HAP-1 (cell line): ENCODE results near the gene RYR1.
A peak's percentile ranks its signal among the peaks of the same experiment; 100 is the strongest.

Experiments used
- DNase-seq, 2 experiments: peaks; one replicate each; pipeline ENCODE4 v3.0.0-alpha.2; 2016 to 2020; ENCODE audit warnings: low spot score in 2 of 2
- H3K27me3 ChIP-seq: fragments of 250-450 bp; sonication (Bioruptor Pico); 2 replicates; pipeline ENCODE4 v1.5.1; 2020; ENCODE audit warnings: low read depth, mild to moderate bottlenecking, moderate library complexity
- H3K36me3 ChIP-seq: fragments of 250-450 bp; sonication (Bioruptor Pico); replicated peaks from 2 replicates; pipeline ENCODE4 v1.5.1; 2020; ENCODE audit warnings: mild to moderate bottlenecking
- H3K4me1 ChIP-seq: fragments of 250-450 bp; sonication (Bioruptor Pico); 2 replicates; pipeline ENCODE4 v1.5.1; 2020; ENCODE audit warnings: mild to moderate bottlenecking
- H3K4me3 ChIP-seq: fragments of 250-450 bp; sonication (Bioruptor Pico); 2 replicates; pipeline ENCODE4 v1.5.1; 2020; ENCODE audit warnings: mild to moderate bottlenecking, moderate library complexity
- H3K9me3 ChIP-seq: fragments of 250-450 bp; sonication (Bioruptor Pico); 2 replicates; pipeline ENCODE4 v1.5.1; 2020; ENCODE audit warnings: mild to moderate bottlenecking, moderate library complexity
- in situ Hi-C: fragments of 300-500 bp; cut with MboI; formaldehyde crosslinking; loops from 3 replicates; pipeline ENCODE4 v1.14.3; 2020; ENCODE audit warnings: low sequenced_read_pairs, inconsistent platforms, mixed read lengths

Gene RYR1

GRCh38 chr19:38389957-38390924 is 43.2 kb upstream of the RYR1 start:
- in situ Hi-C loops, result no loop called here
- H3K9me3 ChIP-seq, result no peaks in the 10 kb centered on the region
- DNase-seq, result no peak
- H3K4me1 ChIP-seq, result peaks cover 6% of the 10 kb centered on the region
- no peak overlapping the region for H3K4me3 ChIP-seq
- H3K36me3 ChIP-seq, result no peaks in the 10 kb centered on the region; the same call in 1 of the 2 replicates
- no peaks in the 10 kb centered on the region for H3K27me3 ChIP-seq

- DNase-seq, result no peak
- in situ Hi-C loops, result no loop called here
- Histone ChIP-seq H3K9me3 (no peaks in the 10 kb centered on the region), H3K27me3 (no peaks in the 10 kb centered on the region), H3K36me3 (no peaks in the 10 kb centered on the region), H3K4me1 (peaks cover 5% of the 10 kb centered on the region), H3K4me3 (no peak overlapping the region)
These were observed 41.5 kb upstream of the RYR1 start for GRCh38 chr19:38391911-38392464.

GRCh38 chr19:38392707-38393308 is 40.7 kb upstream of the RYR1 start:
- no peaks in the 10 kb centered on the region for H3K27me3 ChIP-seq
- H3K4me3 ChIP-seq, result no peak overlapping the region
- H3K36me3 ChIP-seq, result no peaks in the 10 kb centered on the region
- no peaks in the 10 kb centered on the region for H3K4me1 ChIP-seq
- no peaks in the 10 kb centered on the region for H3K9me3 ChIP-seq
- in situ Hi-C loops, result no loop called here
- DNase-seq, result no peak

- in situ Hi-C loops, result no loop called here
- DNase-seq, result no peak
- Histone ChIP-seq H3K9me3 (no peaks in the 10 kb centered on the region), H3K4me3 (no peak overlapping the region), H3K4me1 (no peaks in the 10 kb centered on the region), H3K36me3 (no peaks in the 10 kb centered on the region), H3K27me3 (no peaks in the 10 kb centered on the region)
These were observed 39.0 kb upstream of the RYR1 start for GRCh38 chr19:38394488-38394887.

GRCh38 chr19:38395381-38396114 is 37.9 kb upstream of the RYR1 start:
- Histone ChIP-seq H3K4me3 (no peak overlapping the region), H3K27me3 (no peaks in the 10 kb centered on the region), H3K36me3 (no peaks in the 10 kb centered on the region), H3K9me3 (no peaks in the 10 kb centered on the region), H3K4me1 (no peaks in the 10 kb centered on the region)
- in situ Hi-C loops, result no loop called here
- no peak for DNase-seq

GRCh38 chr19:38399081-38399480 is 34.4 kb upstream of the RYR1 start:
- no peaks in the 10 kb centered on the region for H3K27me3 ChIP-seq
- H3K9me3 ChIP-seq, result no peaks in the 10 kb centered on the region
- no peaks in the 10 kb centered on the region; the same call in none of the 2 replicates for H3K4me1 ChIP-seq
- DNase-seq, result no peak
- in situ Hi-C loops, result no loop called here
- no peak overlapping the region for H3K4me3 ChIP-seq
- no peaks in the 10 kb centered on the region for H3K36me3 ChIP-seq

- no peaks in the 10 kb centered on the region; the same call in none of the 2 replicates for H3K4me1 ChIP-seq
- H3K27me3 ChIP-seq, result no peaks in the 10 kb centered on the region
- no peaks in the 10 kb centered on the region for H3K9me3 ChIP-seq
- H3K4me3 ChIP-seq, result no peak overlapping the region
- in situ Hi-C loops, result no loop called here
- H3K36me3 ChIP-seq, result no peaks in the 10 kb centered on the region
- no peak for DNase-seq
These were observed 34.0 kb upstream of the RYR1 start for GRCh38 chr19:38399537-38399936.

GRCh38 chr19:38400361-38400760 is 33.1 kb upstream of the RYR1 start:
- no peaks in the 10 kb centered on the region; the same call in none of the 2 replicates for H3K4me1 ChIP-seq
- H3K9me3 ChIP-seq, result no peaks in the 10 kb centered on the region
- in situ Hi-C loops, result loop anchor here (10.0 kb wide), 1 partner anchor 234 kb away; no protein-coding TSS in a partner anchor
- peaks cover 3% of the 10 kb centered on the region; the same call in 1 of the 2 replicates for H3K36me3 ChIP-seq
- no peak for DNase-seq
- H3K4me3 ChIP-seq, result no peak overlapping the region
- H3K27me3 ChIP-seq, result no peaks in the 10 kb centered on the region

- Histone ChIP-seq H3K36me3 (peaks cover 4% of the 10 kb centered on the region; the same call in 1 of the 2 replicates), H3K9me3 (no peaks in the 10 kb centered on the region), H3K27me3 (no peaks in the 10 kb centered on the region), H3K4me1 (no peaks in the 10 kb centered on the region; the same call in none of the 2 replicates), H3K4me3 (no peak overlapping the region)
- no peak for DNase-seq
- in situ Hi-C loops, result loop anchor here (10.0 kb wide), 1 partner anchor 234 kb away; no protein-coding TSS in a partner anchor
These were observed 32.3 kb upstream of the RYR1 start for GRCh38 chr19:38401148-38401547.

GRCh38 chr19:38402623-38402966 is 30.9 kb upstream of the RYR1 start:
- Histone ChIP-seq H3K4me1 (no peaks in the 10 kb centered on the region; the same call in none of the 2 replicates), H3K4me3 (peak overlapping the region; percentile 76), H3K36me3 (peaks cover 4% of the 10 kb centered on the region), H3K9me3 (no peaks in the 10 kb centered on the region), H3K27me3 (no peaks in the 10 kb centered on the region)
- no peak for DNase-seq
- in situ Hi-C loops, result loop anchor here (10.0 kb wide), 1 partner anchor 232 kb away; no protein-coding TSS in a partner anchor

- in situ Hi-C loops, result loop anchor here (10.0 kb wide), 1 partner anchor 232 kb away; no protein-coding TSS in a partner anchor
These were observed 30.4 kb upstream of the RYR1 start, which contains the start of gene FAM98C for GRCh38 chr19:38402967-38403674. FAM98C (plus strand) TSS chr19:38403093; CDS start chr19:38403154, 61 bp downstream.

GRCh38 chr19:38404858-38405257 is 28.6 kb upstream of the RYR1 start:
- Histone ChIP-seq H3K9me3 (no peaks in the 10 kb centered on the region), H3K27me3 (no peaks in the 10 kb centered on the region), H3K4me3 (no peak overlapping the region), H3K4me1 (no peaks in the 10 kb centered on the region; the same call in none of the 2 replicates), H3K36me3 (peaks cover 4% of the 10 kb centered on the region)
- in situ Hi-C loops, result loop anchor here (10.0 kb wide), 1 partner anchor 230 kb away; no protein-coding TSS in a partner anchor
- DNase-seq, result no peak

More at GRCh38 chr19:38402967-38403674, 30.4 kb upstream of the RYR1 start, which contains the start of gene FAM98C:
- H3K27me3 ChIP-seq, result no peaks in the 10 kb centered on the region
- no peaks in the 10 kb centered on the region; the same call in none of the 2 replicates for H3K4me1 ChIP-seq
- H3K36me3 ChIP-seq, result peaks cover 4% of the 10 kb centered on the region
- no peaks in the 10 kb centered on the region for H3K9me3 ChIP-seq
- H3K4me3 ChIP-seq, result peak within 1 kb of the TSS; percentile 76
- peak; percentile 94 to 98 for DNase-seq
